HEK293 (cell line): ENCODE data around the gene PAK4.

Experiments
- CTCF ChIA-PET: fragments of 350-600 bp; formaldehyde crosslinking; extraction: SDS; loops from one replicate; lab custom pipeline; 2021; ENCODE audit warnings: antibody characterized with exemption; lab: Yijun Ruan, JAX
- POLR2A ChIA-PET: fragments of 300-600 bp; formaldehyde crosslinking; extraction: SDS; loops from one replicate; lab custom pipeline; 2020; ENCODE audit warnings: antibody characterized with exemption, inconsistent platforms; lab: Yijun Ruan, JAX
- H3K27ac ChIP-seq: fragments of 200-500 bp; sonication (Bioruptor generic); 2 replicates; pipeline ENCODE4 v1.5.1; 2014; ENCODE audit warnings: low read depth, low read length, control low read depth, inconsistent platforms; ENCODE audit errors: extremely low read depth
- H3K36me3 ChIP-seq, 2 experiments: fragments of 200-500 bp in 1 of 2; sonication (Bioruptor generic) in 1 of 2; 1 replicate in 1 of 2; 2 replicates in 1 of 2; pipeline ENCODE4 v1.5.1; 2014 to 2017; ENCODE audit warnings: inconsistent platforms in 2 of 2, low read length in 2 of 2; ENCODE audit not compliant: control insufficient read depth in 2 of 2, insufficient read depth in 1 of 2
- H3K4me1 ChIP-seq: fragments of 200-500 bp; sonication (Bioruptor generic); 2 replicates; pipeline ENCODE4 v1.5.1; 2014; ENCODE audit warnings: mild to moderate bottlenecking, low read length, inconsistent platforms; ENCODE audit not compliant: control insufficient read depth, insufficient read depth
- H3K4me3 ChIP-seq: 2 replicates; pipeline ENCODE4 v1.5.1; 2011; ENCODE audit warnings: low read depth, mild to moderate bottlenecking, control low read depth, low read length, moderate library complexity
- H3K9me3 ChIP-seq: fragments of 200-500 bp; sonication (Bioruptor generic); 2 replicates; pipeline ENCODE4 v1.5.1; 2014; ENCODE audit warnings: low read depth, low read length, inconsistent platforms; ENCODE audit not compliant: control insufficient read depth, insufficient read depth
- AEBP2 ChIP-seq: fragments of 450-650 bp; formaldehyde crosslinking; IDR thresholded peaks from 2 replicates; pipeline ENCODE4 v1.5.1; 2016; ENCODE audit warnings: missing biosample characterization, missing genetic modification characterization, borderline replicate concordance
- ATF2 ChIP-seq: fragments of 450-650 bp; formaldehyde crosslinking; IDR thresholded peaks from 2 replicates; pipeline ENCODE4 v1.5.1; 2016; ENCODE audit warnings: missing biosample characterization, missing genetic modification characterization, low read depth
- BCL6B ChIP-seq: fragments of 450-650 bp; formaldehyde crosslinking; IDR thresholded peaks from 2 replicates; pipeline ENCODE4 v1.5.1; 2017; ENCODE audit warnings: missing biosample characterization, missing genetic modification characterization
- GLIS1 ChIP-seq: fragments of 450-650 bp; formaldehyde crosslinking; IDR thresholded peaks from 2 replicates; pipeline ENCODE4 v1.5.1; 2016; ENCODE audit warnings: missing biosample characterization, missing genetic modification characterization
- GLIS2 ChIP-seq: fragments of 450-650 bp; formaldehyde crosslinking; IDR thresholded peaks from 2 replicates; pipeline ENCODE4 v1.5.1; 2016; ENCODE audit warnings: missing biosample characterization, missing genetic modification characterization
- MZF1 ChIP-seq: fragments of 450-650 bp; formaldehyde crosslinking; IDR thresholded peaks from 2 replicates; pipeline ENCODE4 v1.5.1; 2017; ENCODE audit warnings: missing biosample characterization, missing genetic modification characterization, borderline replicate concordance
- PRDM10 ChIP-seq: fragments of 450-650 bp; formaldehyde crosslinking; IDR thresholded peaks from 2 replicates; pipeline ENCODE4 v1.5.1; 2016; ENCODE audit warnings: missing biosample characterization, missing genetic modification characterization
- SCRT2 ChIP-seq: fragments of 450-650 bp; formaldehyde crosslinking; IDR thresholded peaks from 2 replicates; pipeline ENCODE4 v1.5.1; 2016; ENCODE audit warnings: missing biosample characterization, missing genetic modification characterization
- SP7 ChIP-seq: fragments of 450-650 bp; formaldehyde crosslinking; IDR thresholded peaks from 2 replicates; pipeline ENCODE4 v1.5.1; 2016; ENCODE audit warnings: missing biosample characterization, missing genetic modification characterization
- TCF7L2 ChIP-seq: IDR thresholded peaks from 2 replicates; pipeline ENCODE4 v1.6.1; 2011; ENCODE audit warnings: low read depth, mild to moderate bottlenecking, inconsistent platforms, low read length, moderate library complexity, borderline replicate concordance
- WT1 ChIP-seq: fragments of 450-650 bp; formaldehyde crosslinking; IDR thresholded peaks from 2 replicates; pipeline ENCODE4 v1.5.1; 2016; ENCODE audit warnings: missing biosample characterization, missing genetic modification characterization
- ZBTB17 ChIP-seq: fragments of 450-650 bp; formaldehyde crosslinking; IDR thresholded peaks from 2 replicates; pipeline ENCODE4 v1.5.1; 2016; ENCODE audit warnings: missing biosample characterization, missing genetic modification characterization
- ZBTB48 ChIP-seq: fragments of 450-650 bp; formaldehyde crosslinking; IDR thresholded peaks from 2 replicates; pipeline ENCODE4 v1.5.1; 2016; ENCODE audit warnings: missing biosample characterization, missing genetic modification characterization
- ZBTB7A ChIP-seq: fragments of 450-650 bp; formaldehyde crosslinking; IDR thresholded peaks from 2 replicates; pipeline ENCODE4 v1.5.1; 2016; ENCODE audit warnings: low read depth, missing biosample characterization, missing genetic modification characterization
- ZFHX2 ChIP-seq: fragments of 450-650 bp; formaldehyde crosslinking; conservative IDR thresholded peaks from 2 replicates; pipeline ENCODE4 v1.5.1; 2016; ENCODE audit warnings: missing biosample characterization, missing genetic modification characterization
- ZIC2 ChIP-seq: fragments of 450-650 bp; formaldehyde crosslinking; IDR thresholded peaks from 2 replicates; pipeline ENCODE4 v1.5.1; 2016; ENCODE audit warnings: missing biosample characterization, missing genetic modification characterization
- ZNF133 ChIP-seq: fragments of 450-650 bp; formaldehyde crosslinking; IDR thresholded peaks from 2 replicates; pipeline ENCODE4 v1.5.1; 2016; ENCODE audit warnings: missing biosample characterization, missing genetic modification characterization
- ZNF169 ChIP-seq: fragments of 450-650 bp; formaldehyde crosslinking; IDR thresholded peaks from 2 replicates; pipeline ENCODE4 v1.5.1; 2016; ENCODE audit warnings: missing biosample characterization, missing genetic modification characterization
- ZNF248 ChIP-seq: fragments of 450-650 bp; formaldehyde crosslinking; IDR thresholded peaks from 2 replicates; pipeline ENCODE4 v1.5.1; 2017; ENCODE audit warnings: missing biosample characterization, missing genetic modification characterization
- ZNF426 ChIP-seq: fragments of 450-650 bp; formaldehyde crosslinking; IDR thresholded peaks from 2 replicates; pipeline ENCODE4 v1.5.1; 2017; ENCODE audit warnings: missing biosample characterization, missing genetic modification characterization, mild to moderate bottlenecking, inconsistent platforms, moderate library complexity
- ZNF621 ChIP-seq: fragments of 450-650 bp; formaldehyde crosslinking; IDR thresholded peaks from 2 replicates; pipeline ENCODE4 v1.5.1; 2017; ENCODE audit warnings: missing biosample characterization, missing genetic modification characterization
- ZNF624 ChIP-seq: fragments of 450-650 bp; formaldehyde crosslinking; IDR thresholded peaks from 2 replicates; pipeline ENCODE4 v1.5.1; 2017; ENCODE audit warnings: missing biosample characterization, missing genetic modification characterization
- ZNF658 ChIP-seq: fragments of 450-650 bp; formaldehyde crosslinking; IDR thresholded peaks from 2 replicates; pipeline ENCODE4; 2016; ENCODE audit warnings: missing biosample characterization, missing genetic modification characterization
- ZNF664 ChIP-seq: fragments of 450-650 bp; formaldehyde crosslinking; IDR thresholded peaks from 2 replicates; pipeline ENCODE4 v1.5.1; 2016; ENCODE audit warnings: missing biosample characterization, missing genetic modification characterization
- ZNF692 ChIP-seq: fragments of 450-650 bp; formaldehyde crosslinking; IDR thresholded peaks from 2 replicates; pipeline ENCODE4 v1.5.1; 2016; ENCODE audit warnings: missing biosample characterization, missing genetic modification characterization
- ZNF777 ChIP-seq: fragments of 450-650 bp; formaldehyde crosslinking; IDR thresholded peaks from 2 replicates; pipeline ENCODE4 v1.5.1; 2017; ENCODE audit warnings: missing biosample characterization, missing genetic modification characterization, borderline replicate concordance

The PAK4 gene

GRCh38 chr19:39138221-39139211 lies 12.9 kb downstream of the PAK4 start (continued):
- peak; percentile 100 for TF ChIP-seq SP7 (tag by site-specific recombination)
- TF ChIP-seq ATF2 (tag by site-specific recombination), result no peak
- TF ChIP-seq GLIS1 (tag by site-specific recombination), result peak; percentile 95
- TF ChIP-seq ZNF624 (tag by site-specific recombination), result no peak
- peak; percentile 97 for TF ChIP-seq ZNF248 (tag by site-specific recombination)

GRCh38 chr19:39139305-39139874 lies 13.8 kb downstream of the PAK4 start:
- POLR2A ChIA-PET, result interaction anchor here (1.1 kb wide), 1 partner anchor 290 kb away, joined by 3 read pairs; no protein-coding TSS in a partner anchor
- Histone ChIP-seq H3K27ac (no peak overlapping the region), H3K9me3 (no peaks in the 10 kb centered on the region), H3K4me1 (peaks cover 26% of the 10 kb centered on the region), H3K4me3 (no peak overlapping the region), H3K36me3 (peaks cover 0 to 8% of the 10 kb centered on the region in 2 experiments; a peak in 1 of 3 replicates)
- CTCF ChIA-PET, result interaction anchor here (0.6 to 1.6 kb wide), 5 partner anchors 15 to 210 kb away, joined by 3 to 7 read pairs (median 3); no protein-coding TSS in a partner anchor
- peak; percentile 32; the same call in 1 of the 2 replicates for TF ChIP-seq ZIC2
- no peak for TF ChIP-seq ZBTB7A (tag by site-specific recombination)
- TF ChIP-seq GLIS2 (tag by site-specific recombination), result 0 out of 2 replicates have a peak, but pooled peaks have one; percentile 10
- no peak for TF ChIP-seq ZNF621 (tag by site-specific recombination)
- TF ChIP-seq ZNF658 (tag by site-specific recombination), result no peak
- TF ChIP-seq TCF7L2, result no peak
- no peak for TF ChIP-seq AEBP2 (tag by site-specific recombination)
- TF ChIP-seq ZFHX2, result no peak
- no peak for TF ChIP-seq ZNF426 (tag by site-specific recombination)
- peak; percentile 36; the same call in 1 of the 2 replicates for TF ChIP-seq ZBTB17 (tag by site-specific recombination)
- no peak for TF ChIP-seq ZNF777 (tag by site-specific recombination)
- no peak for TF ChIP-seq WT1 (tag by site-specific recombination)
- no peak for TF ChIP-seq ZNF692 (tag by site-specific recombination)
- TF ChIP-seq ZNF664 (tag by site-specific recombination), result no peak
- no peak for TF ChIP-seq ZNF133 (tag by site-specific recombination)
- TF ChIP-seq SCRT2 (tag by site-specific recombination), result no peak
- TF ChIP-seq BCL6B (tag by site-specific recombination), result no peak
- 0 out of 2 replicates have a peak, but pooled peaks have one; percentile 12 for TF ChIP-seq PRDM10 (tag by site-specific recombination)
- no peak for TF ChIP-seq ZNF169 (tag by site-specific recombination)
- 0 out of 2 replicates have a peak, but pooled peaks have one; percentile 4 for TF ChIP-seq ZBTB48 (tag by site-specific recombination)
- TF ChIP-seq MZF1, result no peak
